Bronchial epithelial cell (primary cell): ENCODE data around the gene CDC14B. TPM values are rescaled to one million over a fixed set of nuclear protein-coding genes. Genes with fewer than 3 reads are reported as not detected.

Experiments used
- DNase-seq: peaks from one replicate; pipeline ENCODE4 v3.0.0-alpha.2; 2010; ENCODE audit warnings: low read depth
- FAIRE-seq: peaks from 2 replicates; lab custom pipeline; 2011; peaks lifted over from hg19 to GRCh38; lab: Jason Lieb, UNC
- H3K27me3 ChIP-seq: 2 replicates; pipeline ENCODE4 v1.5.1; 2011; ENCODE audit warnings: low read length; ENCODE audit not compliant: control insufficient read depth, insufficient read depth
- H3K36me3 ChIP-seq: 2 replicates; pipeline ENCODE4 v1.5.1; 2011; ENCODE audit warnings: low read length; ENCODE audit not compliant: control insufficient read depth, insufficient read depth
- H3K4me3 ChIP-seq: 2 replicates; pipeline ENCODE4 v1.5.1; 2011; ENCODE audit warnings: mild to moderate bottlenecking, low read depth, low read length, control low read depth
- total RNA-seq: library from RNA; depleted of rRNA; stranded (reverse); fragments of >200 nt; gene quantifications from 2 replicates; pipeline ENCODE4 v1.2.1, GENCODE V29; 2014
- TF ChIP-seq, protein P1 (sequence below): IDR thresholded peaks from 2 replicates; pipeline ENCODE4 v1.5.1; 2011; ENCODE audit warnings: mild to moderate bottlenecking, moderate library complexity, low read length, control low read depth, inconsistent platforms; ENCODE audit not compliant: insufficient read depth, severe bottlenecking

Gene CDC14B
- total RNA-seq, 1 donor from 2014 or later = 11.6 TPM

DNA sequence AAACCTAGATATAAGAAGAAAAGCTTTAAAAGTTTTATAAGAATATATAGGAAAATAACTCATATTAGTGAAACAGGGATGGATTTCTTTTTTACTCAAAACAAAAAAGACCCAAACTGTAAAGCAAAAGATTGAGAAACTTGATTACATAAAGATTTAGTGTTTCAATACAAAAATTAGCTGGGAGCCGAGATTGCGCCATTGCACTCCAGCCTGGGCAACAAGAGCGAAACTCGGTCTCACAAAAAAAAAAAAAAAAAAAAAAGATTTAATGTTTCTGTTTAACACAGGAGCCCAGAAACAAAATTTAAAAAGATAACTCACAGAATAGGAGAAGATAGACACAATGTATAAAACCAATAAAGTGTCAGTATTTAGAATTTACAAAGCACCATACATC, 45.2 kb downstream of the CDC14B start:
- TF ChIP-seq, protein P1, sequence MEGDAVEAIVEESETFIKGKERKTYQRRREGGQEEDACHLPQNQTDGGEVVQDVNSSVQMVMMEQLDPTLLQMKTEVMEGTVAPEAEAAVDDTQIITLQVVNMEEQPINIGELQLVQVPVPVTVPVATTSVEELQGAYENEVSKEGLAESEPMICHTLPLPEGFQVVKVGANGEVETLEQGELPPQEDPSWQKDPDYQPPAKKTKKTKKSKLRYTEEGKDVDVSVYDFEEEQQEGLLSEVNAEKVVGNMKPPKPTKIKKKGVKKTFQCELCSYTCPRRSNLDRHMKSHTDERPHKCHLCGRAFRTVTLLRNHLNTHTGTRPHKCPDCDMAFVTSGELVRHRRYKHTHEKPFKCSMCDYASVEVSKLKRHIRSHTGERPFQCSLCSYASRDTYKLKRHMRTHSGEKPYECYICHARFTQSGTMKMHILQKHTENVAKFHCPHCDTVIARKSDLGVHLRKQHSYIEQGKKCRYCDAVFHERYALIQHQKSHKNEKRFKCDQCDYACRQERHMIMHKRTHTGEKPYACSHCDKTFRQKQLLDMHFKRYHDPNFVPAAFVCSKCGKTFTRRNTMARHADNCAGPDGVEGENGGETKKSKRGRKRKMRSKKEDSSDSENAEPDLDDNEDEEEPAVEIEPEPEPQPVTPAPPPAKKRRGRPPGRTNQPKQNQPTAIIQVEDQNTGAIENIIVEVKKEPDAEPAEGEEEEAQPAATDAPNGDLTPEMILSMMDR = no peak
- Histone ChIP-seq H3K36me3 (no peaks in the 10 kb centered on the region), H3K27me3 (no peaks in the 10 kb centered on the region), H3K4me3 (no peak overlapping the region)
- DNase-seq (no peak), FAIRE-seq (no peak)

DNA sequence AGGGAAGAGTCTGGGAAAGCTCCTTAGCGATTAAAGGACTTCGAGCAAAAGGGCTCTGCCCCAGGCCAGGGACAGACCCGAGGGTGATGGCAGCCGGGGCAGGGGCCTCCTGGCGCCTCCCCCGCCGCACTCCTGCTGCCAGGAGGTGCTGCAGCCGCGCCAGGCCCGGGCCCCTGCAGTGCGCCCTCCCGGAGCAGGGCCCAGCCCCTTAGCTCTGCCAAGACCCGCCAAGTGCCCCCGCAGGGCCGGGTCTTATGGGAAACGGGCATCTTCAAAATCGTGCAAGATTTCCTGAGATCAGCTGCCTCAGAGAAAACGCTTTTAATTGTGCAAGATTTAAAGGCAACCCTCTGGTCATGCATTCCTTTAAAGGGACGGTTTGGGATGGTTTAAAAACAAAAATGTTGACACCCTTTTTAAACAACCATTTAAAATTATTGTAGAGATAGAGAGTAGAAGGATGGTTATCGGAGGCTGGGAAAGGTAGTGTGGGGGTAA, 52.4 kb downstream of the CDC14B start:
- DNase-seq (no peak), FAIRE-seq (no peak)
- H3K36me3 ChIP-seq = no peaks in the 10 kb centered on the region
- peak overlapping the region; percentile 65 for H3K4me3 ChIP-seq
- TF ChIP-seq, protein P1 = no peak
- H3K27me3 ChIP-seq = no peaks in the 10 kb centered on the region

DNA sequence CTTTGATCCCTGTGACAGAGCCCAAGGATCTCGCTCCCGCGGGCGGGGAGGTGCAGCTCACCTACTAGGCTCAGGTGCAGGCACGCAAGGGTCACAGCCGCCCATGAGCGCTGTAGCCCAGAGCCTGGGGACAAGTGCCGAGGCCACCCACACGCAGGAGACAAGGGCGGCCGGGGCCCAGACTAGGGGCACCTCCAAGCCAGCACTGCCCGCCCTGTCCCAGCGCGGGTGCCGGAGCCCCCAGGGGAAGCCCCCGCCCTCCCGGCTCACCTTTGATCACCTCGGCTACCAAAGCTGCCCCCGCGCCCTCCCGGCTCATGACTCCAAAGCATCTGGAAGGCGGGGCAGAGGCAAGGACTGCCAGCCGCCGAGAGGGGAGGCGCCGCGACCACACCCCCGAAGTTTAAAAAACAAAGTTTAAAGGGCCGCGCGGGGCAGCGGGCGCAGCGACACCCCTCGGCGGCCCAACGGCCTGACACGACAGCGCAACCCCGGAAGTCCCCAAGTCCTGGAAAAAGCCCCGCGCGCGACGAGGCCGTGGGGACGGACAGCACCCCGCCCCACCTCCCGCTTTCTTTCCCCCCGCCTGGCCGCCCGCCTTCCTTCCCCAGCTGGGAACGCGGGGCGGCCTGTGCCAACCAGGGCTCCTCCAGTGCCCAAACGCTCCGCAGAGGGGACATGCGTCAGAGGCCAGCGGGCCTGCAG, 53.0 kb downstream of the CDC14B start:
- no peak for FAIRE-seq
- Histone ChIP-seq H3K27me3 (no peaks in the 10 kb centered on the region), H3K4me3 (peak overlapping the region; percentile 65), H3K36me3 (no peaks in the 10 kb centered on the region)
- peak; percentile 17 for DNase-seq
- TF ChIP-seq, protein P1 = peak; percentile 65

DNA sequence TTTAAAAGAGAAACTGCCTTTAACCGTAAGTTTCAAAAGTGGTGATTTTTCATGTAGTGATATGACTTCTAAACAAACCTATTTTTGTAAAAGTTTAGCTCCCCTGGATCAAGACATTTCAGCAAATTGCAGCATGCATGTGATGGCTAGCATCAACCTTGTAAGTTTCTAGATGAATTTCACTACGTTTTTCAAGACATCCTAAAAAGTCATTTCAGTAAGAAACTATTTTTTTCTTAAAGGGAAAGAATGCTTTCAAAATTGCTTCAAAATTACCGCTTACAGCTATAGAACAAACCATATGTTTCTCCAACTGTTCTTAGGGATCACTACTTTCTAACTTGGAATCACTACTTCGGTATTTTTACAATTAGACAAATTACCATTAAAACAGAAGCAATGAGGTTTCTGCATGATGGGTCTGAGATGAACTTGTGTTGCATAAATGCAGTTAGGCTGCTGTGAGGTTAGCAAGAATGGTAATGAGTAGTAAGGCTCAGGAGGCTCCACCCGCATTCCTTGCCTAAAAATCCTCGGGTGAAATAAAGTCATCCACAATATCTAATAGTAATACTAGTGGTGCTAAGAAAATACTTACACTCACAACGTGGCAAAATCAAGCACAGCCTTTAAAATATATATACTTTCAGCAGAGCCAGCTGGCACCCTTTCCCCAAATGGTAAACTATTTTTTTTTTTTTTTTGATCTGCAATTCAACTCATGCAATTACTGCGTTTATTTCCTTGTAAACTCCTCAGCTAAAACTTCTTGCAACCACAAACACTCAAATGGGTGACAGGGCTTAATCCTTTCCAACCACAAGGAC, 53.8 kb downstream of the CDC14B start:
- TF ChIP-seq, protein P1 = no peak
- no peaks in the 10 kb centered on the region for H3K27me3 ChIP-seq
- H3K4me3 ChIP-seq = peak overlapping the region; percentile 65
- DNase-seq (peak; percentile 35), FAIRE-seq (no peak)
- no peaks in the 10 kb centered on the region for H3K36me3 ChIP-seq

DNA sequence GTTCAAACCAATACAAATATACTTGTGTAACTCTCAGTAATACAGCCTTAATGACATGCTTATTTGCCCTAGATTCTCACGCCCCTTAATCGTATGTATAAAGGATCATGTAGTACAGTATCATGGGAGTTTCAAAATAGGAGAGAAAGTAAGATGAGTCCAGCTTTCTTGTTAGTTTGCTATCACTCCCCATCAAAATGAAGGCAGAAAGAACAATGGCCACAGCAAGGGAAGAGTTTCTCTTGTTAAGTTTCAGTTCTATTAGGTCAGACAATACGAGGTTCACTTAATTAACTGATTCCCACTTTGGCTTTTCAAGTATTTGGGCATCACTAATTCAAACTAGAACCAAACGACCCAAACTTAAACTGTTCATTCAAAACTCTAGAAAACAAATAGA, 55.4 kb downstream of the CDC14B start:
- no peak overlapping the region for H3K4me3 ChIP-seq
- H3K27me3 ChIP-seq = no peaks in the 10 kb centered on the region
- no peak for DNase-seq
- H3K36me3 ChIP-seq = no peaks in the 10 kb centered on the region
- FAIRE-seq = no peak
- TF ChIP-seq, protein P1 = no peak
